HepG2 (cell line): ENCODE results near the gene CD72. TPM values are rescaled to one million over a fixed set of nuclear protein-coding genes. Genes with fewer than 3 reads are reported as not detected.

Source experiments
- ARNTL ChIP-seq: sonication (generic); formaldehyde crosslinking; IDR thresholded peaks from 2 replicates; pipeline ENCODE4 v1.4.0; 2020; ENCODE audit warnings: mild to moderate bottlenecking, missing genetic modification reagents
- MAFK ChIP-seq, 2 experiments: IDR thresholded peaks in 1 of 2; conservative IDR thresholded peaks in 1 of 2; 2 replicates each; pipeline ENCODE4 v1.6.1; 2011; ENCODE audit warnings: improper control_type of control experiment in 2 of 2, low read length in 2 of 2
- SALL2 ChIP-seq: sonication (generic); formaldehyde crosslinking; IDR thresholded peaks from 2 replicates; pipeline ENCODE4 v1.8.1; 2023; ENCODE audit warnings: mild to moderate bottlenecking, missing genetic modification reagents, inconsistent platforms
- TBL1XR1 ChIP-seq: fragments of 150-350 bp; IDR thresholded peaks from 2 replicates; pipeline ENCODE4 v1.6.1; 2014; ENCODE audit warnings: borderline replicate concordance, low read length; ENCODE audit not compliant: partially characterized antibody
- ZHX2 ChIP-seq, 2 experiments: sonication (generic) in 1 of 2; formaldehyde crosslinking in 1 of 2; IDR thresholded peaks; 2 replicates each; pipeline versions ENCODE4 v1.6.1 to v1.9.0; 2014 to 2022; ENCODE audit warnings: antibody characterized with exemption in 1 of 2, borderline replicate concordance in 1 of 2, inconsistent platforms in 1 of 2, low read depth in 1 of 2, missing genetic modification reagents in 1 of 2
- ZMYM2 ChIP-seq: sonication (generic); formaldehyde crosslinking; IDR thresholded peaks from 2 replicates; pipeline ENCODE4 v1.8.0; 2022; ENCODE audit warnings: mild to moderate bottlenecking, missing genetic modification reagents
- ZNF160 ChIP-seq: sonication (generic); formaldehyde crosslinking; IDR thresholded peaks from 2 replicates; pipeline ENCODE4 v1.8.0; 2022; ENCODE audit warnings: mild to moderate bottlenecking, inconsistent platforms, missing genetic modification reagents
- ZNF460 ChIP-seq: sonication (generic); formaldehyde crosslinking; IDR thresholded peaks from 2 replicates; pipeline ENCODE4 v1.5.1; 2020; ENCODE audit warnings: missing genetic modification reagents, mild to moderate bottlenecking, borderline replicate concordance
- ZNF496 ChIP-seq: sonication (generic); formaldehyde crosslinking; IDR thresholded peaks from 2 replicates; pipeline ENCODE4 v1.8.1; 2023; ENCODE audit warnings: mild to moderate bottlenecking, moderate library complexity, missing genetic modification reagents; ENCODE audit not compliant: insufficient replicate concordance
- ZNF530 ChIP-seq: sonication (generic); formaldehyde crosslinking; IDR thresholded peaks from 2 replicates; pipeline ENCODE4 v1.5.0; 2020; ENCODE audit warnings: low read depth, mild to moderate bottlenecking, missing genetic modification reagents
- ZNF772 ChIP-seq: sonication (generic); formaldehyde crosslinking; IDR thresholded peaks from 2 replicates; pipeline ENCODE4 v1.5.0; 2020; ENCODE audit warnings: mild to moderate bottlenecking, missing genetic modification reagents
- polyA plus RNA-seq, 8 experiments: library from polyadenylated mRNA; depleted of rRNA in 3 of 8; stranded (reverse) in 7 of 8; unstranded in 1 of 8; fragments of >200 nt; fragmentation: Illumina TruSeq in 4 of 8; extraction: Trizol in 4 of 8; gene quantifications; 2 replicates each; pipeline versions ENCODE4 v1.2.1 to v1.2.3, GENCODE V29; 2011 to 2016; ENCODE audit warnings: low read depth in 4 of 8, missing spikeins in 1 of 8, mixed read lengths in 1 of 8; ENCODE audit not compliant: insufficient read depth in 1 of 8
- total RNA-seq, 5 experiments: library from RNA; depleted of rRNA; stranded (reverse); fragments of >200 nt; fragmentation: Illumina TruSeq; extraction: Trizol; gene quantifications; 2 replicates each; pipeline ENCODE4 v1.2.3, GENCODE V29; 2016; ENCODE audit warnings: low read depth in 1 of 5
- TF ChIP-seq, protein P1 (sequence below): sonication (generic); formaldehyde crosslinking; IDR thresholded peaks from 2 replicates; pipeline ENCODE4 v1.5.1; 2020; ENCODE audit warnings: mild to moderate bottlenecking, missing genetic modification reagents, moderate library complexity
- TF ChIP-seq, protein P2 (sequence below): sonication (generic); formaldehyde crosslinking; IDR thresholded peaks from 2 replicates; pipeline ENCODE4 v1.8.0; 2022; ENCODE audit warnings: mild to moderate bottlenecking, missing genetic modification reagents, borderline replicate concordance
- TF ChIP-seq, protein P3 (sequence below): IDR thresholded peaks from 2 replicates; pipeline ENCODE4 v1.6.1; 2012; ENCODE audit warnings: low read length, improper control_type of control experiment

Gene CD72
- total and polyA plus RNA-seq, 2 of the 13 experiments (the other 11 are each of a cell fraction or from before 2014, with no cell fraction given): 0.18 to 1.1 TPM

DNA sequence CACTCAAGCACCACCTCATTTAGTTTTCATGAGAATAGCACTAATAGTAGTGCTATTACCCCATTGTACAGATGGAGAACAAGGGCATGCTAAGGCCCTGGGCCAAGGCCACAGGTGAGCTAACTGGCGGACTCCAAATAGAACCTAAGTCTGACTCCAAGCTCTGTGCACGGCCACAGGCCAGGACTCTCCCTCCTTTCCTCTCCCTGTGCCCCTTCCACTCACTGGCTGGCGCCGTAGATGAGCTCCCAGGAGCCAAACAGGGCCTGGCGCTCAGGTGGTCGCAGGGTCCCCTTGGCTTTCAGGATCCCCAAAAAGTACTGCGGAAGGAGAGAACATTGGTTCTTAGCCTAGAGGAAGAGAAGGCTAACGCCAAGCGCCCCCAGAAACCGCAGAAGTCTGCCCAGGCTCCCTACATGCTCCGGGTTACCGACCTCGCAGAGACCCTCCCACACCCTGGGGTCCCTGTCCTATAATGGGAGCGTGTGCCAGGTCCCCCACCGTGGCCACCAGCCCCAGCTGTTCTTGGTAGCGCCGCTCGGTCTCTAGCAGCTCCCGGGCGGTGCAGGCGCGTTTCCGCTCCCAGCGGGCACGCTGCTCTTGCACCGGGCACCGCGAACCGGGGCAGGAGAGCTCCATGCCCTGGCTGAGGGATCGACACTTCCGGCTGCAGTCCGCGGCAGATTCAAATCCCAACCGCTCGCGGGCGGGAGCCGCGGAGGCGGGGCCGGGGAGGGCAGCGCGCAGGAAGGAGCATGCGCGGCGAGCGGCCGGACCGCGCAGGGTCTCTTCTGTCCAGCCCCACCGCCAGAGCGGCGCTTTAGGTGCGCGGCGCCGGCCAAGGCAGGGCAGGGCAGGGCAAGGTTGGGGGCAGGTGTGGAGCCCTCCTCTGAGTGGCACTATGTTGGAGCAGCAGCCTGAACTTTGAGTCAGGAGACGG, 46.6 kb upstream of the CD72 start, which contains the start of gene ARHGEF39 (continued):
- TF ChIP-seq MAFK (conservative IDR thresholded peaks at IDR 0.05 in 1 of 2, IDR thresholded peaks at IDR 0.05 in 1 of 2; ENCODE audit: low read length in 2 of 2) (no peak), ZNF530 (CRISPR knock-in tag) (no peak), ZMYM2 (CRISPR knock-in tag) (peak; percentile 45; the same call in 1 of the 2 replicates), TBL1XR1 (no peak), SALL2 (CRISPR knock-in tag) (peak; percentile 68; the same call in 1 of the 2 replicates), ARNTL (CRISPR knock-in tag) (0 out of 2 replicates have a peak, but pooled peaks have one; percentile 46), ZHX2 (IDR thresholded peaks at IDR 0.05; ENCODE audit: low read depth) (no peak), ZHX2 (CRISPR knock-in tag; IDR thresholded peaks at IDR 0.05; ENCODE audit: borderline replicate concordance) (no peak; the same call in 1 of the 2 replicates), ZNF460 (CRISPR knock-in tag) (no peak), ZNF160 (no peak; the same call in none of the 2 replicates), ZNF772 (peak; percentile 72), ZNF496 (CRISPR knock-in tag) (peak; percentile 19)
- TF ChIP-seq, protein P1, sequence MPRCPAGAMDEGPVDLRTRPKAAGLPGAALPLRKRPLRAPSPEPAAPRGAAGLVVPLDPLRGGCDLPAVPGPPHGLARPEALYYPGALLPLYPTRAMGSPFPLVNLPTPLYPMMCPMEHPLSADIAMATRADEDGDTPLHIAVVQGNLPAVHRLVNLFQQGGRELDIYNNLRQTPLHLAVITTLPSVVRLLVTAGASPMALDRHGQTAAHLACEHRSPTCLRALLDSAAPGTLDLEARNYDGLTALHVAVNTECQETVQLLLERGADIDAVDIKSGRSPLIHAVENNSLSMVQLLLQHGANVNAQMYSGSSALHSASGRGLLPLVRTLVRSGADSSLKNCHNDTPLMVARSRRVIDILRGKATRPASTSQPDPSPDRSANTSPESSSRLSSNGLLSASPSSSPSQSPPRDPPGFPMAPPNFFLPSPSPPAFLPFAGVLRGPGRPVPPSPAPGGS: peak; percentile 86
- TF ChIP-seq, protein P2, sequence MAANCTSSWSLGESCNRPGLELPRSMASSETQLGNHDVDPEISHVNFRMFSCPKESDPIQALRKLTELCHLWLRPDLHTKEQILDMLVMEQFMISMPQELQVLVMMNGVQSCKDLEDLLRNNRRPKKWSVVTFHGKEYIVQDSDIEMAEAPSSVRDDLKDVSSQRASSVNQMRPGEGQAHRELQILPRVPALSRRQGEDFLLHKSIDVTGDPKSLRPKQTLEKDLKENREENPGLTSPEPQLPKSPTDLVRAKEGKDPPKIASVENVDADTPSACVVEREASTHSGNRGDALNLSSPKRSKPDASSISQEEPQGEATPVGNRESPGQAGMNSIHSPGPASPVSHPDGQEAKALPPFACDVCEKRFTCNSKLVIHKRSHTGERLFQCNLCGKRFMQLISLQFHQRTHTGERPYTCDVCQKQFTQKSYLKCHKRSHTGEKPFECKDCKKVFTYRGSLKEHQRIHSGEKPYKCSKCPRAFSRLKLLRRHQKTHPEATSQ (CRISPR knock-in tag): no peak; the same call in 1 of the 2 replicates
- TF ChIP-seq, protein P3, sequence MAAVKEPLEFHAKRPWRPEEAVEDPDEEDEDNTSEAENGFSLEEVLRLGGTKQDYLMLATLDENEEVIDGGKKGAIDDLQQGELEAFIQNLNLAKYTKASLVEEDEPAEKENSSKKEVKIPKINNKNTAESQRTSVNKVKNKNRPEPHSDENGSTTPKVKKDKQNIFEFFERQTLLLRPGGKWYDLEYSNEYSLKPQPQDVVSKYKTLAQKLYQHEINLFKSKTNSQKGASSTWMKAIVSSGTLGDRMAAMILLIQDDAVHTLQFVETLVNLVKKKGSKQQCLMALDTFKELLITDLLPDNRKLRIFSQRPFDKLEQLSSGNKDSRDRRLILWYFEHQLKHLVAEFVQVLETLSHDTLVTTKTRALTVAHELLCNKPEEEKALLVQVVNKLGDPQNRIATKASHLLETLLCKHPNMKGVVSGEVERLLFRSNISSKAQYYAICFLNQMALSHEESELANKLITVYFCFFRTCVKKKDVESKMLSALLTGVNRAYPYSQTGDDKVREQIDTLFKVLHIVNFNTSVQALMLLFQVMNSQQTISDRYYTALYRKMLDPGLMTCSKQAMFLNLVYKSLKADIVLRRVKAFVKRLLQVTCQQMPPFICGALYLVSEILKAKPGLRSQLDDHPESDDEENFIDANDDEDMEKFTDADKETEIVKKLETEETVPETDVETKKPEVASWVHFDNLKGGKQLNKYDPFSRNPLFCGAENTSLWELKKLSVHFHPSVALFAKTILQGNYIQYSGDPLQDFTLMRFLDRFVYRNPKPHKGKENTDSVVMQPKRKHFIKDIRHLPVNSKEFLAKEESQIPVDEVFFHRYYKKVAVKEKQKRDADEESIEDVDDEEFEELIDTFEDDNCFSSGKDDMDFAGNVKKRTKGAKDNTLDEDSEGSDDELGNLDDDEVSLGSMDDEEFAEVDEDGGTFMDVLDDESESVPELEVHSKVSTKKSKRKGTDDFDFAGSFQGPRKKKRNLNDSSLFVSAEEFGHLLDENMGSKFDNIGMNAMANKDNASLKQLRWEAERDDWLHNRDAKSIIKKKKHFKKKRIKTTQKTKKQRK: no peak
